ENCODE measurements around the gene CDK5RAP2.

CDK5RAP2 gene

DNA sequence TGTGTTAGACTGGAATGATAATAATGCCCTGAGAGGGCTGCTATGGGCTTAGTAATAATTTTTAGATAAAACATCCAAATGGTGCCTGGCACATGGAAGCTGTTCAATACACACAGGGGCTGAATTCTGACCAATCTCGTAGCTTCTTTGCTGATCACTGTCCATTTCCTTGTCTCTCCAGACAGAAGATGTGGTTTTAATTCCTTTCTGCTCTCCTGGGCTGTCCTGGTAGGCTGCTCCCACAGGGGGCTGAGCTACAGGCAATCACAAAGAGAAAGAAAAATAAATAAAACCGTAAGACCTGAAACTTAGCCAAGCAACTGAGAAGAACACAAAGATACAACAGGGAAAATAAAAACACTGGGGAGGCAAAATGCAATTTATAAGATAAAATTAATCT, 136.5 kb downstream of the CDK5RAP2 start:
- Mint-ChIP-seq H3K27me3 (ENCODE audit: low read depth) (no peaks in the 10 kb centered on the region), H3K4me3 (no peak overlapping the region), H3K4me1 (peaks cover 13% of the 10 kb centered on the region), H3K36me3 (ENCODE audit: low read depth) (peaks cover 51% of the 10 kb centered on the region), H3K9me3 (no peaks in the 10 kb centered on the region), H3K27ac (peak overlapping the region; percentile 1 to 38 (median 18))
- TF ChIP-seq, protein P1, sequence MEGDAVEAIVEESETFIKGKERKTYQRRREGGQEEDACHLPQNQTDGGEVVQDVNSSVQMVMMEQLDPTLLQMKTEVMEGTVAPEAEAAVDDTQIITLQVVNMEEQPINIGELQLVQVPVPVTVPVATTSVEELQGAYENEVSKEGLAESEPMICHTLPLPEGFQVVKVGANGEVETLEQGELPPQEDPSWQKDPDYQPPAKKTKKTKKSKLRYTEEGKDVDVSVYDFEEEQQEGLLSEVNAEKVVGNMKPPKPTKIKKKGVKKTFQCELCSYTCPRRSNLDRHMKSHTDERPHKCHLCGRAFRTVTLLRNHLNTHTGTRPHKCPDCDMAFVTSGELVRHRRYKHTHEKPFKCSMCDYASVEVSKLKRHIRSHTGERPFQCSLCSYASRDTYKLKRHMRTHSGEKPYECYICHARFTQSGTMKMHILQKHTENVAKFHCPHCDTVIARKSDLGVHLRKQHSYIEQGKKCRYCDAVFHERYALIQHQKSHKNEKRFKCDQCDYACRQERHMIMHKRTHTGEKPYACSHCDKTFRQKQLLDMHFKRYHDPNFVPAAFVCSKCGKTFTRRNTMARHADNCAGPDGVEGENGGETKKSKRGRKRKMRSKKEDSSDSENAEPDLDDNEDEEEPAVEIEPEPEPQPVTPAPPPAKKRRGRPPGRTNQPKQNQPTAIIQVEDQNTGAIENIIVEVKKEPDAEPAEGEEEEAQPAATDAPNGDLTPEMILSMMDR (IDR thresholded peaks at IDR 0.05; ENCODE audit: unreplicated experiment in 3 of 3), result no peak

DNA sequence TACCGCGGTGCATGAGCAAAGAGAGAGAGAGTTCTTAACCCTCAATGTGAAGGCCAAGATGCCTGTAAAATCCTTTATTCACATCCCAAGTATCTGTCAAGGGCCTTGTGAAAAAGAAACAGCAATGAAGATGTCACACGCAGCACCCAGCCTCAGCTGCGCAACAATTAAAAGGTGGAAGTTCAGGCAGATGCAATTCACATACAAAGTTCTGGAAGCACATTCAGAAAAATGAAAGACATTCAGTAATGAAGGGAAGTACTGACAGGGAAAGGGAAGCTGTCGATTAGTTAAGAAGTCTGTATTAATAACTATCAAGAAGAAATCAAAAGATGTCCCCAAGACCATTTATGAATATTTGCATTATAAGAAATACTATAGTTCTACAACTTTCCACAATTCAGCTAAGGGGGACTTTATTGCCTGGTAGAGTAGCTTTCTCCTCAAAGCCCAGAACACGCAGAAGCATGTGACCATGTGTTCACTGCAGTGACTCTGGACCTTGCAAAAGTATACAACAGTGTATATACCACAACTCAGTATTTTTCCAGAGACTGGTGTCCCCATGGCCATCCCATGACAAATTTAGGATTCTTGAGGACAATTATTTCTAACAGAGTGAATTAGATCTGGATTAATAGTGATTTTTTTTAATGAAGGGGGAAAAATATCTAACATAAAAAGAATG, 137.5 kb downstream of the CDK5RAP2 start:
- Mint-ChIP-seq H3K4me3 (no peak overlapping the region), H3K36me3 (ENCODE audit: low read depth) (peaks cover 50% of the 10 kb centered on the region), H3K27ac (peak overlapping the region in 1 of 3 experiments; percentile 2), H3K27me3 (ENCODE audit: low read depth) (no peaks in the 10 kb centered on the region), H3K9me3 (no peaks in the 10 kb centered on the region), H3K4me1 (peaks cover 13% of the 10 kb centered on the region)
- TF ChIP-seq, protein P1 (IDR thresholded peaks at IDR 0.05; ENCODE audit: unreplicated experiment in 3 of 3), result no peak

DNA sequence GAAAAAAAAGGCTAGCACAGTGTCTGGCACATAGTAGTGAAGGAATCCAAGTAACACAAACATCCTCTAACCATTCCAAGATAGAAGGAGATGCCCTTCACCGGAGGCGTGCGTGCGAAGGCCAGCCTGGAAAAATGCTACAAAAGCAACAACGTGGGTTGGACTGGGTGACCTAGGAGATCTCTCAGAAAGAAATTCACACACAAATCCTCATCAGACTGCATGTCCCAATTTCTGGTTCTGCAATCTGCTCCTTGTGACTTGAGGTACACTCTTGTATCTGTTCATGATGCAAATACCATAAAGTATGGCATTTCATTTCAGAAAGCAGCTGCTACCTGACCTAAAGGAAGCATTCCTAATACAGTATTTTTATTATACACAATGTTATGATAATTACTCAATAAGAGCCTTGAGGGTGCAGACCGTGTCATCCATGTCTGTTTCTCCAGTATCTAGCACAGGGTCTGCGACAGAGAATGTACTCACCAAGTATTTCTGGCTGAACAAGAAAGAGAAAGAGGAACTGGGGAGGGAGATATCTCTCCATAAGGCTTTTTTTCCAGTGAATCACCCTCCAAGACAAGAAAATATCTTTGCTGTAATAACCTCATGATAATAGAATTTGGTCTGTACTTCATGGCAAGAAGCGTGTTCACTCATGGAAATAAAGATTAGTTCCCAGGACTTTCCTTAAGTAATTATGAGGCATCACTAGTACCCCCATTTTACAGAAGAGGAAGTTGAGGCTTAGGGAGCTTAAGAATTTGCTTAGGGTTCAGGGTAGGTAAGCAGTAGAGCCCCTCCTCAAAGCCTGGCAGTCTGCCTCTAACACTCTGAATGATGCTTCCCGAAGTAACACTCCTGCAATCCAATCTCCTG, 138.3 kb downstream of the CDK5RAP2 start:
- TF ChIP-seq, protein P1 (IDR thresholded peaks at IDR 0.05; ENCODE audit: unreplicated experiment in 3 of 3), result no peak
- H3K27ac Mint-ChIP-seq, result peak overlapping the region in 1 of 3 experiments; percentile 2
- H3K36me3 Mint-ChIP-seq (ENCODE audit: low read depth), result peaks cover 51% of the 10 kb centered on the region
- no peaks in the 10 kb centered on the region for H3K9me3 Mint-ChIP-seq
- H3K4me1 Mint-ChIP-seq, result peaks cover 13% of the 10 kb centered on the region
- H3K27me3 Mint-ChIP-seq (ENCODE audit: low read depth), result no peaks in the 10 kb centered on the region
- no peak overlapping the region for H3K4me3 Mint-ChIP-seq

DNA sequence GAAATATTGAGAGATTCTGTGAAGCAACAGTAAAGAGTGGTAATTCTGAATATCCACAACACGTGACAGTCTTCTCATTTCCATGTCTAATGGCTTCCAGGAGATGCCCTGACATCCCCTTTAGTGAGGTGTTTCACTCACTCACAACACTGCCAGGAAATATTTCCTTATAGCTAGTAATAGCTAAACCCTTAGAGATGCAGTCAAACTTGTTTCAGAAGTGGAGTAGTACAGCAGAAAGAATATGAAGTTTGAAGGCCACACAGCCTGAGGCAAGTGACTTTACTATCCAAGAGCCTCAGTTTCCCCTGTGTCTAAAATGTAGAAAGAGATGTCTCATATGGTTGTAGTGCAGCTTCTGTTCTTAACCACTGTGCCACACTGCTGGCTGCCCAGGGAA, 139.2 kb downstream of the CDK5RAP2 start:
- H3K4me1 Mint-ChIP-seq, result peaks cover 13% of the 10 kb centered on the region
- no peak overlapping the region for H3K27ac Mint-ChIP-seq
- H3K4me3 Mint-ChIP-seq, result no peak overlapping the region
- no peaks in the 10 kb centered on the region for H3K9me3 Mint-ChIP-seq
- peaks cover 54% of the 10 kb centered on the region for H3K36me3 Mint-ChIP-seq (ENCODE audit: low read depth)
- TF ChIP-seq, protein P1 (IDR thresholded peaks at IDR 0.05; ENCODE audit: unreplicated experiment in 3 of 3), result no peak
- H3K27me3 Mint-ChIP-seq (ENCODE audit: low read depth), result no peaks in the 10 kb centered on the region

DNA sequence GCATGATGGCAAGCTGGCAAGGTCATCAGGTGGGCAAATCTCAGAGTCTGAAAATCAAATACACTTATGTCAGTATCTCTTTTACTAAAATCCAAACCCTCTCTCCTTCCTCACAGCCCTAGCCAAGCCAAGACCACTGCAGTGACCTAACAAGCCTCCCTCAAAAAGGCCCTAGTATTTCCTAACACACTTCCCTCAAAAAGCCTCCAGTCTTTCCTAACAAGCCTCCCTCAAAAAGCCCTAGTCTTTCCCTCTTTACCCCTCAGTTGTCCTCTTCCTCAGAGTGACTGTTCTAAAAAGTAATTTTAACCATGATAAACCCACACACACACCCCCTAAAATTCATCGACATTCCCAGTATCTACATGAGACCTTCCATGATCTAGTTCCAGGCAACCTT, 140.0 kb downstream of the CDK5RAP2 start:
- Mint-ChIP-seq H3K27me3 (ENCODE audit: low read depth) (no peaks in the 10 kb centered on the region), H3K27ac (no peak overlapping the region), H3K9me3 (no peaks in the 10 kb centered on the region), H3K36me3 (ENCODE audit: low read depth) (peaks cover 62% of the 10 kb centered on the region), H3K4me3 (no peak overlapping the region), H3K4me1 (peaks cover 20% of the 10 kb centered on the region)
- TF ChIP-seq, protein P1 (IDR thresholded peaks at IDR 0.05; ENCODE audit: unreplicated experiment in 3 of 3), result no peak

All from nephron (organoid).